GM18519 (cell line): ENCODE results near the gene PTGFRN.

Experiments used
- ATAC-seq: cut with Tn5 transposase; IDR thresholded peaks from one replicate; pipeline ENCODE4 v1.9.1; 2021; ENCODE audit warnings: mild to moderate bottlenecking, moderate library complexity; ENCODE audit not compliant: unreplicated experiment, low FRiP score

Gene PTGFRN

DNA sequence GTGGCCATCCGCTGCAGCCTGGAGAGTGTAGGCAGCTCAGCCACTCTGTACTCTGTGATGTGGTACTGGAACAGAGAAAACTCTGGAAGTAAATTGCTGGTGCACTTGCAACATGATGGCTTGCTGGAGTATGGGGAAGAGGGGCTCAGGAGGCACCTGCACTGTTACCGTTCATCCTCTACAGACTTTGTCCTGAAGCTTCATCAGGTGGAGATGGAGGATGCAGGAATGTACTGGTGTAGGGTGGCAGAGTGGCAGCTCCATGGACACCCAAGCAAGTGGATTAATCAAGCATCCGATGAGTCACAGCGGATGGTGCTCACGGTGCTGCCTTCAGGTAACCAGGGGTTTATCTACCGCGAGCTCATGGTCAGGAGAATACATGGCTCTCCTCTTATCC, 115.9 kb downstream of the PTGFRN start:
- ATAC-seq: no peak

DNA sequence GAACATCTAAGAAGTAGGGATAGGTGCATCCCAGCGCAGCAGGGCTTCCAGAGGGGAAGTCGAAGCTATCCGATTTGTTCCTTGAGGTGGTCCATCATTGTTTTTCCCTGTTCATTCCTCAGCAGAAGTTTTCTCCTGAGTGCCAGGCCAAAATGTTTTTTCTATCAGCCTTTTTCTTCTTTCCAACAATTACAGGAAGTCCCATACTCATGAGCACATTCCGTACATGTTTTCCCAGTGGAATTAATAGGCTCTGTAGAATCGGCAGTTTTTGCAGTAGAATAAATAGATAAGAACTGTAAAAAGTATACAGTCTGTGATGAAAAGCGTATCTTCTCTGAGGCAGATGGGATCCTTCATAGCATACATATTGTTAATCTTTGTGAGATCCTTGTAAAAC, 116.6 kb downstream of the PTGFRN start:
- no peak for ATAC-seq

DNA sequence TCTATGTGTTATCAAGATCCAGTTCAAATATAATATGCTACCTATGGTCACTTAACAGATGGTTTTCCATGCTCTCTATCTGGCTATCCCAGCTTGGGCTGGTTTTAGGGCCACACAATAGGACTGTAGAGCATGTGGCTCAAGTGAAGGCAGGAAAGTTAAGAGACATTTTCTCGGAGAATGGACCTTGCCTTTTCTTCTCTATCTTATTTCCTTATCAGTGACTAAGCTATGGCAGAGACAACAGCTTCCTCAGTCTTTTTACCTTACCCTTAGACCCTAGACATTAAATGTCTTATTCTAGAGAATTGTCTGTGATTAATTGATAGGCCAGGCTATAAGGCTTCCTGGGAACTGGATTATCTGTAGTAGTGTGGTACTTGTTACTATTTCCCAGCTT, 120.0 kb downstream of the PTGFRN start:
- no peak for ATAC-seq

- ATAC-seq: no peak
These were observed 120.7 kb downstream of the PTGFRN start for GRCh38 chr1:117030271-117030877.

DNA sequence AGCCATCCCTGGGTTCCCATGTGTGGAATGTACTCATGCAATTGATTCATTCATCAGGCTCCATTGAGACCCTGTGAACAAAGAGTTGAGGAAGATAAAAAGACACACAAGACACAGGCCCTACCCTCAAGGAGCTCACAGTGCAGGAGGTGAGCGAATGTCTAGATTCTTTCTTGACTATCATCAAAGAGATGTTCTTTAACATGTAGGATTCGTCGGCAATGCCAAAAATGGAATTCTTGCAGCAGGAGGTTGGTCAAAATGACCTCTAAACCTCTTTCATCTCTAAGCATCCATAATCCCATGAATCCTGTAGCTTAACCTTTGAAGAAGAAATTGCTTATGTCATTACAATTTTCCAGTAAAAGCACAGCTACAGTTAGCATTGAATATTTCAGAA, 122.5 kb downstream of the PTGFRN start:
- no peak for ATAC-seq

- no peak for ATAC-seq
These were observed 123.2 kb downstream of the PTGFRN start for GRCh38 chr1:117032681-117033539.

DNA sequence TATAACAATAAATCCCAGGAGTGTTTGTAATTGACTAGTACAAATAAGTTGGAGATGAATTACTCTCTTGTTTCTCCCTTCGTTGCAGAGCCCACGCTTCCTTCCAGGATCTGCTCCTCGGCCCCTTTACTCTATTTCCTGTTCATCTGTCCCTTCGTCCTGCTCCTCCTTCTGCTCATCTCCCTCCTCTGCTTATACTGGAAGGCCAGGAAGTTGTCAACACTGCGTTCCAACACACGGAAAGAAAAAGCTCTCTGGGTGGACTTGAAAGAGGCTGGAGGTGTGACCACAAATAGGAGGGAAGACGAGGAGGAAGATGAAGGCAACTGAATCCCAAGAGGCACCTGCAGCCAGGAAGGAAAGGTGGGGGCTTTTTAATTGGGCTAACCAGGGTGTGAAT, 124.1 kb downstream of the PTGFRN start:
- ATAC-seq: no peak

DNA sequence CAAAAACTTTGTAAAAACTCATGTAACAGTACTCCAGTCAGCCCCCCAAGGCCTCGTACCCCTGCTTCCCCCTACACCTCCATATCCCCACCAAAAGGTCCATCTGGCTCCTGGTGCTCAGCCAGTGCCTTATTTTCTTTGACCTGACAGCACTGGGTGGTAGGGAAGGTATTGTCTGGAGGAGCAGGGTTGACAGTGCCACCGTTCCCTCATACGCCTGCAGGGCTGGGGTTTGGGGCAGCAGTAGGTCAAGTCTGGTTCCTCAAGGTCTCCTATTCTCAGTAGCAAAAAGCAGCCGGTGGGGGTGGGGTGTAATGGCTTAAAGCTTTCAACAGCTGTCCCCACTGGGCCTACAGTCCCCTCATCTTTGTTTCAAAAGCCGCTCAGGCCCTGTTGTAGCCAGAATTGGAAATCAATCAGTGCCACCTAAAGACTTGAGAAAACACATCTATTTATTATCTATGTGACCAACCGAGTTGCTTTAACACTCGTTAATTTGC, 125.1 kb downstream of the PTGFRN start:
- ATAC-seq: no peak

GRCh38 chr1:117036018-117036461, 126.3 kb downstream of the PTGFRN start:
- ATAC-seq: no peak

GRCh38 chr1:117037802-117038201, 128.1 kb downstream of the PTGFRN start:
- no peak for ATAC-seq

- ATAC-seq: no peak
These were observed 128.5 kb downstream of the PTGFRN start for GRCh38 chr1:117038236-117038635.
